HG02885 (cell line): Measurements from ENCODE around the gene NKD2.
"Not testable (repeated sequence)": the region's sequence is repeated elsewhere in the genome, so short reads cannot be mapped to it uniquely, and the experiment has no call there.

Experiments used
- ATAC-seq: cut with Tn5 transposase; IDR thresholded peaks from one replicate; pipeline ENCODE4 v1.9.1; 2021; ENCODE audit warnings: mild to moderate bottlenecking; ENCODE audit not compliant: unreplicated experiment, poor library complexity

Gene NKD2

DNA sequence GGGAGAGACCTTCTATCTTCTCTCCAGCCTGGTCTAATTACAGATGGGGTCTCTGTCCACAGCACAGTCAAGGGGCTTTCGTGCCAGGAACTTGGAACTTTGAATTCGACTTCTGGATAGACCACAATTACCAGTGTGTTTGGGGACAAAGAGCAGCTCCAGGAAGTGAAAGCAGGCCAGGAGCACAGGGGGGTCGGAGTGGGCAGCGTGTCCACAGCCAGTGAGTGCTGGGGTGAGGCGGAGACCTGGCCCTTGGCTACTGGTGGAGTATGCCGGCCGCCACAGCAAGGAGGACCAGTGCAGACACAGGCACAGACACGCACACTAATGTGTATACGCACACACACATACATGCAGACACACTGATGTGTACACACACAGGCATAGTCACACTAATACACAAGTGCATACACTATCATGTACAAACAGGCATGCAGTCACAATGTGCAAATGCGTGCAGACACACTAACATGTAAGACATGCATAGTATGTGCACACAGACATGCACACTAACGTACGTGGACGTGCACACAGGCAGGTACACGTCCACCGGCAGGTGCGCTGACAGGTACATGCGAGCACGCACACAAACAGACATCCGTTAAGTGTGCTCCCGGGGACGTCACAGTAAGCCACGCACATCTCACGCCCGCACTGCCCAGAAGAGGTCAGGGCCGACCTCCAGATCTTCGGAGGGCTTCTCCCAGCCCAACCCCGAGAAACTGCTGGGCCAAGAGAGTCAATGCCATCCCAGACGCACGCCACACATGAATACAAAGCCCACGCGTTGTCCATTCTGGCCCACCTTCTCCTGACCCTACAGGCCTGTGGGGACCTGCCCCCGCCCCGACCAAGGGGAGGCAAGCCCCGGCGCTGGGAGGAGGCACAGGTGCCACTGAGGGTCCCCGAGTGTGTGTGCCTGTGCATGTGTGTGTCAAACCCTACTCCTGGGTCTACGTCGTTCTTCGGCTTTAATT, 46.5 kb downstream of the NKD2 start:
- ATAC-seq = no peak

DNA sequence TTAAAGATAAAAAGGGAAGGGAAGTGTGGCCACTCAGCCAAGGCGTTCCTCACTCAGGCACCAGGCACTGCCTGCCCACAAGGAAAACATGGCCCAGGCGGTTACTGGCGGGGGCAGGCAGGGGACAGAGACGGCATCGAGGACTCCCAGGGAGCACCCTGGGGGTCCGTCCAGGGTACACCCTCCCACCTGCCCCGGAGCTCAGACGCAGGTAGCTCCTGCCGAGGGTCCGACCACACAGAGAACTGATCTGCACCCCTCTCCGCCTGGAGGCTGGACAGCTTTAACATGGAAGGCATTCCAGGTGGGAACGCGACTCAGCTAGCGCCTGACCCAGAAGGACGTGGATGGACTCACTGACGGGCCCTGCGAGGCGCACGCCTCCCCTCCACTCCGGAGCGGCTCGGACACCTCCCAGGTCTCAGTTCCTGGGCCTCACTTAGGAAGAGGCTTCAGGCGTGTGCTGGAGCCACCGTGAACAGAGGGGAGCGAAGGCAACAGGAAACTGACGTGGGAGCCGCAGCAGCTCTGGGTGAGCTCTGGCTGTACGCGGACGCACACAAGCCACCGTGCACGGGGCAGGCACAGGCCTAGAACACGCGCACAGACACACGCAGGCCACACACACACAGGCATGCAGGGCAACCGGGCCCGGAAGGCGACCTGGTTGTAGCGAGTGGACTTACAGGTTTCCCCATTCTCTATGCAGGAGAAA, 47.5 kb downstream of the NKD2 start:
- no peak for ATAC-seq

DNA sequence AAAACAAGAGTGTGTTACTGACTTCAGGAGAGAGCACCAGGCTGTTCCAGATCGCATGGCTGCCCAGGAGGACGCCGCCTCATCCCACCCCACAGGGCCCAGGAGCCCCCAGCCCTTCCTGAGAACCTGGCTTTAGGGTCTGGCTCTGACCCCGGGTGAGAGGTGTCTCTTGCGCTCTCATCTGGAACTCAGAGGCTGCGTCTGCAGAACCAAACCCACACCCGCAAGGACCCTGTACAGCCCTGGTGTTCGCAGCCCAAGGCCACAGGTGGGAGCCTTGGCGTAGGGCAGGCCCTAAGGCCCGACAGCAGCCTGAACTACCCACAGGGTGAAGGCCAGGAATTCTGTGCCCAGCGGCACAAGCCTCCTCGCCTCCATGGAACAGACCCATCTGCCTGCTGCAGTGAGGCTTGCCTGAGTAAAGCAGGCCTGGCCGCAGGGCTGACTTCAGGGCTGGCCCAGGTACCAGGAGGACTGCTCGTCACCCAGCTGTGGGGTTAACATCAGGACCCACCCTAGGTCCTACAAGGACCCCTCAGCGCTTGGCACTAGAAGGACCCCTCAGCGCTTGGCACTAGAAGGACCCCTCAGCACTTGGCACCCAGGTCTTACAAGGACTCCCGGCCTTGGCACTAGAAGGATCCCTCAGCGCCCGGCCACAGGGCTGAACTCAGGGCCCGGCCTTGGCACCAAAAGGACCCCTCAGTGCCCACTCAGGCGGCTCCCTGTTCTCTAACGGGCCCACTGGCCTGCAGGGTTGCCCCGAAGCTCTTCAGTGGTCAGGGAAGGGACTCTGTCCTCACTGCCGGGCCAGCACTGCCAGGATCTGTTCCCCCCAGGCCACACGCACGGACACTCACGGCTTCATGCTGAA, 48.2 kb downstream of the NKD2 start:
- ATAC-seq = no peak

DNA sequence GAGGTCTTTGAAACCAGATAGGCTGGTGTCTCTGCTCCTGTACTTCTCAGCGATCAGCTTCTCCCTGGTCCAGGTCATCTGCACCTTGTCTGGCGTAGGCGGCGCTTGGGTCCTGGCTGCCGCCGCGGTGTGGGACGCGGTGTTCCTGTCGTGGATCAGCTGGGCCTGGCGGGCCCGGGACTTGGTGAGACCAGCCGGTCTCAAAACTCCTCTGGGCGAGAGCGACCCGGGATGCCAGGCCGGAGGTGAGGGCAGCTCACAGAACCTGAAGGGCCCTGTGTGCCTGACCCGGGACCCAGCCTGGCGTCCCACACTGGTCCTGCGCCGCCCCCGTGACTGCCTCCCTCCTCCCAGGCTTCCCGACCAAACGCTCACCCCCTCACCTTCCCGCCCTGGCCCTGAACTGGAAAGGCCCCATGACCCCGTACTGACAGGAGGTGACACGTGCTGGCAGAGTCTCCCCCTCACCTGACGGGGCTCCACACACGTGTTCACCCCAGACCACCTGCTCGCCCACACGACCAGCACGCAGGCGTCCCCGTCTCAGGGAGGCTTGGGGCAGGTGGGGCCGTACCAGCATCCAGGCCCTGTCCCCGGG, 49.0 kb downstream of the NKD2 start:
- ATAC-seq = no peak

DNA sequence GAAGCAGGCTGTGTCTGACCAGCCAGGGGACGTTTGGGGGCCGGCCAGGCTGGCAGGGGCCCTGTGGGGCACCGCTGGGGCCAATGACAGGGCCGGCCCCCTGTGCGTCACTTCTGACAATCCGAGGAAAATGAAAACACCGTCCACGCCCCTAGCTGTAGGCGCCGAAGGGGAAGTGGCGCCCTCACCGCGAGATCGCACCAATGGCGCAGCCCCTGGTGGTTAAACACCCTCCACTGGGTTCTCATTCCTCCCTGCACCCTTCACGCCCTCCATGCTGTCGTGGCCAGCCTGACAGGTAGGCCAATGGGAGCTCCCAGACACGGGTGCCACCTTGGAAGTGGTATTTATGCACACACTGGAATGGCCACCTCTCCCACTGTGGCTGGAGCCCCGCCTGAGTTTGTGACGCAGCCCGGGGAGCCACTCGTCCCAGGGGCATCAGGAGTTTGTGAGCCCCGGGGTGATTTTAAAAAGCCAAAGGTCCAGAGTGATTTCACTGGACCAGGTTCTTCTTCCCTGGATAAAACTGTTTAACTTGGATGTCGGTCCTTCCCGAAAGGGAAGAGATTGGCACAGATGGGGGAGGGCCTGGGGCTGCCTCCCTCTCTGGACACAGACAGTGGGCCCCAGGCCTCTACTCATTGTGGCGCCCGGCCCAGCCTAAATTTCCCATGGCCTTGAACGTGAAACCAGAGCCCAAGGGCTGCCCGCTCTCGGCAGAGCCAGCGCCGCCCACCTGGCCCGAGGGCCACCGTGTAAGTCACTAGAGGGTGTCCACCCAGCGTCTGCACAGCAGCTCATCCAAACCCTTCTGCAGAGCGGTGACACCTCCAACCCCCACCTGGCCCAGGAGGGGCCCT, 49.7 kb downstream of the NKD2 start:
- no peak for ATAC-seq

DNA sequence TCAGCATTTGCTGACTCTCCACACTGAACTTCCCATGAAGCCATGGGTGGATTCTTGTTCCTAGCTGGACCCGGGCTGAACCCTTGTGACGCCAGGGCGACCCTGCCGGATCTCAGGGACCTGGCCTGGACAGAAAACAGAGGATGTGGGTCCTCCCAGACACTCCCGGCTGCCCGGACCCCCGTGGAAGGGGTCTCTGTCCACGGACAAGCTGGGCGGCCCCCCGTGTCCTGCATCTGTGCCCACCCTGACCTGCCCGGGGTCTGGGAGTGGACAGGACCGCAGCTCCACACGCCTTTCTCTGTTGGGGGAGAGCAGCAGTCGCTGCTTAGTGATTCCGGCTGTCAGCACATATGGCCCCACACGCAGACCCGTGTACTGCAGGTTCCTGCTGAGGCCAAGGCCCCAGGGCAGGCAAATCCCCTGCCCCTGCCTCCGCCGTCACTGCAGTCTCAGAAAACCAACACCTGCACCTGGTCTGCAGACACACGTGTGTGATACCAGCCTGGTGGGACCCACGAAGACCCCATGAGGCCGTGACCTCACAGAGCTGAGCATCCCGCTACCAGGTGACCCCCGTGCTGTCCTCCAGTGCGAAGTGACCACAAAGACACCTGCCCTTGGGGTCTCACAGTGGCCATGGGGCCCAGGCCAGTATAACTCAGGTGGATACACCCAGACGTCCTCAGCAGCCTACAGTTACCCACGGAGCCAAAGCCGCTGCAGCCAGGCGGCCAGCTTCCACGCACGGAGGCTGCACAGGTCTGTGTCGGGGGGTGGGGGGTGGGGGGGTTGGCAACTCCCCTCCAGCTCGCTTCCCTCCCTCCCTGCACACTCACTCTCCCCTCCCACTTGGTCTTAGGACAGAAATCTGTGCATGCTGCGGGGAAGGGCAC, 50.6 kb downstream of the NKD2 start:
- no peak for ATAC-seq

DNA sequence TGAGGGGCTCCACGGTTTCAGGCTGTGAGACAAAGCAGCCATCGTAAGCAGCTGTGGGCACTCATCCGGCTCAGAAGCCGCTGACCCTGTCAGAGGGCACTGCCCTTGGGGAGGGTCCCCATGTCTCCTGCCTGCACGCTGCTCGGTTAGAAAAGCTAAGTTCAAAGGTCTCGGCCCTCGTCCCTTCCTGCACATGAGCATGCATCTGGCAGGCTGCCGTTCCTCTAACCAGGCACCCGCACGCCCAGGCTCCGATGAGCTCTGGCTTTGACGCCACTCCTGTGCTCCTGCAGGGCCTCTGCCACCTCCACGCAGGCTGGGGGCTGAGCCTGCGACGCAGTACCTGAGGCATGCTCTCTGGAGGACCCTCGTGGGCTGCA, 51.3 kb downstream of the NKD2 start:
- no peak for ATAC-seq

DNA sequence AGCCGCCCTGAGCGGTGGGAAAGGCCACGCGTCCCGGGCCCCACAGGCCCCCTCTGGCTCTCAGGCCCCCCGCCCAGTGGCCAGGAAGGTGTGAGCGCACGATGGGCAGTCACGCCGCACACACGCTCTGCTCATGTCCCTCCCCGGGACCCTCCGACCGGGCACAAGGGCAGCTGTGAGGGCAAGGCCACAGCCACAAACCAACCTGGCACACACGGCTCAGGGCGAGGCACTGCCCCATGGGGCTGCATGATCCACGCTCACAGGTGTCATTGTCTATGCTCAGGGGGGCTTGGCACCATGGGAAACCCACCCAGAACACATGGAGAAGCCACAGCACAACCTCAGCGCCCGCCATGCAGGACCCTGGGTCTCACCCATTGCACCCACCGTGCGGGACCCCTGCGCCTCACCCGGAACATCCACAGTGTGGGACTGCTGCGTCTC, 52.0 kb downstream of the NKD2 start:
- no peak for ATAC-seq

DNA sequence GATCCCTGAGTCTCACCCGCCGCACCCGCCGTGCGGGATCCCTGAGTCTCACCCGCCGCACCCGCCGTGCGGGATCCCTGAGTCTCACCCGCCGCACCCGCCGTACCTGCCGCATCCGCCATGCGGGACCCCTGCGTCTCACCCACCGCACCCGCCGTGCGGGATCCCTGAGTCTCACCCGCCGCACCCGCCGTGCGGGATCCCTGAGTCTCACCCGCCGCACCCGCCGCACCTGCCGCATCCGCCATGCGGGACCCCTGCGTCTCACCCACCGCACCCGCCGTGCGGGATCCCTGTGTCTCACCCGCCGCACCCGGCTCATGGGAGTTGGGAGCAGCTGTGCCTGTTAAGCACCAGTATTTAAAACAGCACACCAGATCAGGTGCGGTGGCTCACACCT, 52.7 kb downstream of the NKD2 start:
- ATAC-seq = not testable (repeated sequence)

DNA sequence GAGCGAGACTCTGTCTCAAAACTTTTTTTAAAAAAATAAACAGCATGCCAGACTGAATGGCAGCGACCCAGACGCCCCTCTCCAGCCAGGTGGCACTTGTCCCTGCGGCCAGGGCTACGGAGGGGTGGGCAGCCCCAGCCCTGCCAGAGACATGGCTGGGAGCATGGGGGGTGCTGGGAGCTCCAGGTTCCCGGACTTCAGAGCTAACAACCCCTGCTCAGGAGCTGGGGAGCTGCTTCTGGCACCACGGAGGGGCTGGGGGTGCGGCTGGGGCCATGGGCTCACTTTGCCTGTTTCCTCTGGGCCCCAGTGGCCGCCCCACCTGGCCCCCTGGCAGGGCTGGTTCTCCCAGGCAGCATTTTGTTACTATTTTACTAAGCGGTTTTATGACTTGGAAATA, 53.3 kb downstream of the NKD2 start:
- no peak for ATAC-seq

DNA sequence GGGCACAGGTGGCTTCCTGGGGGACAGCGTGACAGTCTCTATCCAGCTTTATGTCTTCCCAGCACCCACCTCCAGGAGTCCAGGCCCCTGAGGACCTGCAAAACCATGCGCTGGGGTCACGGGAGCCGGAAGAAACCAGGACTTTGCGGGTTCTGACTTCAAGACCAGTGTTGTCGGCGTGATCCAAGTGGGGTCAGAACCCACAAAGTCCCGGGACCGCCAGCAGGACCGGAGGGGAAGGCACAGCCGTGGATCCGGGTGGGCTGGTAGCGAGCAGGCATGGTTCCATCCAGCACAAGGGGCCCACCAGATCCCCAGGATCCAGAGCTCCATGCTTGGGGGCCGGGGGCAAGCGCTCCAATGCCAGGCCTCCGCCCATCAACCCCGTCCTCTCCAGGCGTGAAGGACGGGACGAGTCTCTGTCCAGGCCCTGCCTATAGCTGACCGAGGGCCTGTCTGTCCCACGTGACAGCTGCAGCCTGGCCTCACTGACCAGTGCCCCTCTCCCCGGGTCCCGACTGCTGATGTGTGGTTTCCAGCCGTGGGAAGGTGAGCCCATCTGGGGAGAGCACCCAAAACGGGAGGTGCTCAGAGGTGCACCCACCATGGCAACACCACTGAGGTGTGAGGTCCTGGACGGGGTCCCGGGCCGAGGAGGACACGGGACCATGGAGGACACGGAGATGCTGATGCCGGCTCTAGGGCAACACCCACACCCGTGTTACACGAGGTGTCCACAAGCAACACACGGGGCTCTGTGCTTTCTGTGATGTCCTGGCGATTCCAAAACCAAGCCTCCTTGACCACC, 54.4 kb downstream of the NKD2 start:
- no peak for ATAC-seq

DNA sequence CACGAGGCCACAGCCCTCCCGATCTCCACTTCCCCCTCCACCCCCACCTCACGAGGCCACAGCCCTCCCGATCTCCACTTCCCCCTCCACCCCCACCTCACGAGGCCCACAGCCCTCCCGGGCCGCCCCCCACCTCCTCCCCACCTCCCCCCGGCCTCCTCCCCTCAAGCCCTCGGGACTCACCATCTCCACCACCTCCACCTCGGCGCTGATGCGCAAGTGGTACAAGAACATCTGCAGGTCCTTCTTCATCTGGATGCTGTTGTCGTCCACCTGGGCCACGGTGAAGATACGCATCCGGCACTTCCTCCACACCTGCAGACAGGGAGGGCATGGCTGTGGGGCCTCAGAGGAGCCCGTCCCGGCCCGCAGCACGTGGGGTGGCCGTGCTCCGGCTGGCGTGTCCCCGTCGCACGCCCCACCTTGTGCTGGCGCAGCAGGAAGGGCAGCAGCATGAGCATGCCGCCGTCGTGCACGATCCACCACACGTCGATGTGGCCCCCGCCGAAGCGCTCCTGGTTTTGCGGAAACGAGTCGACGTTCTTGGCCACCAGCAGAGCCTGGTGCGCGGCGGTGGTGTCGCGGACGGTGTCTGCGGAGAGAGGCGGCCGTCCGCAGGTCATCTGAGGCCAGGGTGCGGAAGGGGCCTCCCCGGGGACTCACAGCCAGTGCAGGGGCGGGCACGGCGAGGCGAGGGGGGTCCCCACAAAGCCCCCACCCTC, 55.2 kb downstream of the NKD2 start:
- no peak for ATAC-seq

DNA sequence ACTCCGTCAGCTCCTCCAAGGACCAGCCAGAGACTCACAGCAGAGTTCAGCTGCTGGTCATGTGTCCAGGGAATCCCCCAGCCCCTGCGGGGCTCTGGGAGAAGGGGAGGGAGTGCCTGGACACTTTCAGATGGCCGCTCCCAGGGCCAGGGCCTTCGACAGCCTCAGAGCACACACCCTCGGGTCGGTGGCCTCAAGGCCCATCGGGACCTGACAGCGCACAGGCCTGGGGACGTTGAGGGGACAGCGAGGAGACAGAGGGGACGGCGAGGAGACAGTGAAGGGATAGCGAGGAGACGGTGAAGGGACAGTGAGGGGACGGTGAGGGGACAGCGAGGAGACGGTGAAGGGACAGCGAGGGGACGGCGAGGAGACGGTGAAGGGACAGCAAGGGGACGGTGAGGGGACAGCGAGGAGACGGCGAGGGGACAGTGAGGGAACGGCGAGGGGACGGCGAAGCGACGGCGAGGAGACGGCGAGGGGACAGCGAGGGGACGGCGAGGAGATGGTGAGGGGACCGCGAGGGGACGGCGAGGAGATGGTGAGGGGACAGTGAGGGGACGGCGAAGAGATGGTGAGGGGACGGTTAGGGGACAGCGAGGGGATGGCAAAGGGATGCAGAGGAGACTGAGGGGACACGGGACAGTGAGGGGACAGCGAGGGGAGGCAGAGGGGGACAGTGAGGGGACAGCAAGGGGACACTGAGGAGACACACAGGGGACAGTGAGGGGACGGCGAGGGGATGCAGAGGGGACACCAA, 56.0 kb downstream of the NKD2 start:
- no peak for ATAC-seq

DNA sequence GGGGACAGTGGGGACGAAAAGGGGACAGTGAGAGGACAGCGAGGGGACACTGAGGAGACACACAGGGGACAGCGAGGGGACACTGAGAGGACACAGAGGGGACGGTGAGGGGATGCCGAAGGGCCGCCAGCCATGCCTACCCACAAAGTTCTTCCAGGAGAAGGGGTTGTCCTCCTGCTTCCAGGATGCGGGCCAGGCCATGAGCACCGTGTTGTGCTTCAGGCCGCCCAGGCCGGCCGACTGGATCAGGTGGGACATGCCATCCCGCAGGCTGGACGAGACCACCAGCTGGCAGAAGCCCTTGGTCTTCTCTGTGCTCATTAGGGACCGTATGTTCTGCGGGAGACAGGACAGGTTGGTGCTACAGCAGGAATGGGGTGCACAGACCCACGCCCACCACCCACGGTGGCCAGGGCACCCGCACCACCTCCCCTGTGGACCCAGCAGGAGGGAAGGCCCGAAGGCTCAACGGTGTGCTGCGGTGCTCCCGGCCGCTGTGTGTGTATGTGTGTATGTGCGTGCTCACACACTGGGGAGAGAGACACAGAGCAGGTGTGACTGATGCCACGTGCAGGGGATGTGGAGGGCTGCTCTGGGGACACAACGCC, 56.6 kb downstream of the NKD2 start:
- no peak for ATAC-seq

DNA sequence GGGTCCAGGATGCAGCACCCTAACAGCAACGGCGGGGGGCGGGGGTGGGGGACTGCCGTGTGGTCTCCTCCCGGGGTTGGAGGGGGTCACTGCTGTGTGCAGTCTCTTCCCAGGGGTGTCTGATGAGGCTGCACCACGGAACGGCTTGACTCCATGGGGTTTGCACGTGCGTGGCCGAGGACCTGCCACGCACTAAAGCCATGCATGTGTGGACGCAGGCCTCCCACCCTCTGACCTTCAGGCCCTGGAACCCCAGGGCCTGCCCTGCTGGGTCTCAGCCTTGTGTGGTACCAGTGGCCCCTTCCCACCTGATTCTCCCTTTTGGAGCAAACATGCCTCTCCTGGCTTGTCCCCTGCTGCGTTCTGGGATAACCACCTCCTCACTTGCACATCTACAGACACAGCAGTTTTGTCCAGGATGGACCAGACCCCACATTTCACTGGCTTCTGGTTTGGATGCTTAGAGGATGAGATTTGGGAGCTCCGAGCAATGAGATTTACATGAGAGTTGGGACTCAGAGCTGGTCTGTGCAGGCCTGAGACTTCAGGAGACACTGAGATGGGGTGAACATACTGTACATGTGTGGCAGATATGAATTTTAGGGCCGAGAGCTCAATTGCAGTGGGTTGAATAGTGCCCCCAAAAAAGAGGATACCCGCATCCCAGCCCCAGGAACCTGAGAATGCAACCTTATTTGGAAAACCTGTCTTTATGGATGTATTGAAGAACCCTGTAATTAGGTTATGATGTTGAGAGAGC, 57.5 kb downstream of the NKD2 start:
- no peak for ATAC-seq
